DOHH2 (cell line): Measurements from ENCODE around the gene SARS1.

Experiments used
- EZH2phosphoT487 ChIP-seq: fragments of 200-600 bp; sonication (generic); IDR thresholded peaks from 2 replicates; pipeline ENCODE4 v1.6.1; 2017; ENCODE audit warnings: borderline replicate concordance, mild to moderate bottlenecking, antibody characterized with exemption, low read length, moderate library complexity, mixed read lengths
- TF ChIP-seq, protein P1 (sequence below): fragments of 200-600 bp; sonication (generic); IDR thresholded peaks from one replicate; pipeline ENCODE4 v1.5.1; 2014; ENCODE audit warnings: antibody characterized with exemption, mild to moderate bottlenecking, low read depth, low read length; ENCODE audit not compliant: poor library complexity, severe bottlenecking

DNA sequence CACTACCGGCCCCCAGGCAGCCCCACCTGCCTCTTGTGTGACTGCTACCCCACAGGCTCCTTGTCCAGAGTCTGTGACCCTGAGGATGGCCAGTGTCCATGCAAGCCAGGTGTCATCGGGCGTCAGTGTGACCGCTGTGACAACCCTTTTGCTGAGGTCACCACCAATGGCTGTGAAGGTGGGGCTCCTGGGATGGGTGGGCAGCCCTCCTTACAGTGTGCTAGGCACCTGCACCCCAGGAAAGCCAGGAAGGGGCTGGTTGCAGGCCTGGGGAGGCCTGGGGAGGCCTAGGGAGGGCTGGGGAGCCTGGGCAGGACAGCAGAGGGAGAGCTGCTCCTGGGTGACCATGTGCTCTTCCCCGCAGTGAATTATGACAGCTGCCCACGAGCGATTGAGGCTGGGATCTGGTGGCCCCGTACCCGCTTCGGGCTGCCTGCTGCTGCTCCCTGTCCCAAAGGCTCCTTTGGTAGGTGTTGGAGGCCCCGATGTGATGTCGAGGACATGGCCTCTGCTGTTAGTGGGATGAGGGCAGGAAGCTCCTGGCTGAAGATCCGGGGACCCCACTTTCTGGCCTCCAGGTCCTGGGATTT, 52.1 kb downstream of the SARS1 start:
- TF ChIP-seq, protein P1, sequence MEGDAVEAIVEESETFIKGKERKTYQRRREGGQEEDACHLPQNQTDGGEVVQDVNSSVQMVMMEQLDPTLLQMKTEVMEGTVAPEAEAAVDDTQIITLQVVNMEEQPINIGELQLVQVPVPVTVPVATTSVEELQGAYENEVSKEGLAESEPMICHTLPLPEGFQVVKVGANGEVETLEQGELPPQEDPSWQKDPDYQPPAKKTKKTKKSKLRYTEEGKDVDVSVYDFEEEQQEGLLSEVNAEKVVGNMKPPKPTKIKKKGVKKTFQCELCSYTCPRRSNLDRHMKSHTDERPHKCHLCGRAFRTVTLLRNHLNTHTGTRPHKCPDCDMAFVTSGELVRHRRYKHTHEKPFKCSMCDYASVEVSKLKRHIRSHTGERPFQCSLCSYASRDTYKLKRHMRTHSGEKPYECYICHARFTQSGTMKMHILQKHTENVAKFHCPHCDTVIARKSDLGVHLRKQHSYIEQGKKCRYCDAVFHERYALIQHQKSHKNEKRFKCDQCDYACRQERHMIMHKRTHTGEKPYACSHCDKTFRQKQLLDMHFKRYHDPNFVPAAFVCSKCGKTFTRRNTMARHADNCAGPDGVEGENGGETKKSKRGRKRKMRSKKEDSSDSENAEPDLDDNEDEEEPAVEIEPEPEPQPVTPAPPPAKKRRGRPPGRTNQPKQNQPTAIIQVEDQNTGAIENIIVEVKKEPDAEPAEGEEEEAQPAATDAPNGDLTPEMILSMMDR = no peak
- TF ChIP-seq EZH2phosphoT487 = no peak
